ENCODE measurements around the gene C5orf24.

Gene C5orf24

DNA sequence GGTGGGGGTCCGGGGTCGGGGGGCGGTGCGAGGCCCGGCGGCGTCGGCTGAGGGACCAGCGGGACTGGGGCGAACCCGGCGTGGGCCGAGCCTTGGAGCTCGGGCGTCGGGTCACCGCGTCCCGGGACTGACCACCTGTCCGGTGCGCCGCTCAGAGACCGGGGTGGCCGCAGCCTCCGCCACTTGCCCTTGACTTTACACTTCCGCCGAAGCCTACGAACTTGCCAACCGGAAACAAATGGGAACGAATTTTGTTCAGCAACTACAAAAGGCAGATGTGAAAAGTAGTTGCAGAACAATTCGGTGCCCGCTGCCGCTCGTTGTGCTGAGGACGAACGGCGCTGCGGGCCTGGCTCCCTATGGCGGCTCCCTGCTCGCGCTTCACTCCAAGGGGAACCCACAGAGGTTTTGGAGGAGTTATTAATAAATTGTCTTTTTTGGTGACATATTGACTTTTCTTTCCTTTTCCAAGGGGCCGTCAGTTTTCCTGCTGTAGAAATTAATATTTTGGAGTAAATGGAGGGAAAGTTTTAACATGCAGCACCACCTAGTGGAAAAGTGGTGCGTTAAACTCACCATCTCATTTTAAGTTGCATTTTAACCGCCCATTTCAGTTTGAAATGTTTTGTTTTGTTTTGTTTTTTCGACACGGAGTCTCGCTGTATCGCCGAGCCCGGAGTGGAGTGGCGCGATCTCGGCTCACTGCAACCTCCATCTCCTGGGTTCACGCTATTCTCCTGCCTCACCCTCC lies 59.7 kb downstream of the C5orf24 start:
- DNase-seq (ENCODE audit: low read depth in 1 of 2, low spot score in 1 of 2) = peak; percentile 30 to 37

DNA sequence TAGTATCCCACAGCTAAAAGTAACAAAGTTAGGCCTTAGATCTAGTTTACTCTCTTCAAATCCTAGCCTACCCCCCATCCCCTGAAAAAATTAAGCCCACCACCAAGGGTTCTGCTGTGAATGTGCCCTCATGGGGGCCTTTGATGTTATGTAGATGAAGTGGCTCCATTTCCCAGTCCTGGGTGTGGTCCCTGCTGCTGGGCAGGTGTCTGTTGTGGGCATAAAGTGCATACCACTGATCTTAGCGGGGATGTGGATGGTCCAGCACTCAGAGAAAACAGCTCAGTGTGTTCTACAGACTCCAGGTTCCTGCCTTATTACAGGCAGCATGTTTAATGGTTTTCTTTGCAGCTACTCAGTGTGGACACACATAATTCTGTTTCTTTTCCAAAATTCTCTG lies 61.0 kb downstream of the C5orf24 start:
- DNase-seq (ENCODE audit: low read depth in 1 of 2, low spot score in 1 of 2) = no peak
